H1 (cell line): ENCODE data around the gene COG7. TPM values are rescaled to one million over a fixed set of nuclear protein-coding genes. Genes with fewer than 3 reads are reported as not detected.

Source experiments
- ATF2 ChIP-seq: IDR thresholded peaks from 2 replicates; pipeline ENCODE4 v1.6.1; 2012; ENCODE audit warnings: low read length, inconsistent platforms
- ATF3 ChIP-seq: IDR thresholded peaks from 2 replicates; pipeline ENCODE4 v1.6.1; 2011; ENCODE audit warnings: low read depth, mild to moderate bottlenecking, low read length; ENCODE audit not compliant: insufficient read depth
- CHD7 ChIP-seq: fragments of 300-600 bp; sonication (generic); IDR thresholded peaks from 2 replicates; pipeline ENCODE4 v1.7.1; 2012; ENCODE audit warnings: low read length, moderate library complexity, mild to moderate bottlenecking, inconsistent platforms; ENCODE audit not compliant: insufficient replicate concordance
- CTCF ChIP-seq, 3 experiments: IDR thresholded peaks; 1 replicate in 2 of 3; 2 replicates in 1 of 3; pipeline versions ENCODE4 v1.5.1 to v1.6.1; 2011; ENCODE audit warnings: low read length in 3 of 3, mild to moderate bottlenecking in 3 of 3, inconsistent platforms in 2 of 3, low read depth in 1 of 3, moderate library complexity in 1 of 3; ENCODE audit not compliant: insufficient read depth in 1 of 3; ENCODE audit errors: control extremely low read depth in 1 of 3
- KDM1A ChIP-seq: fragments of 200-600, 300-600 bp; sonication (generic); IDR thresholded peaks from 2 replicates; pipeline ENCODE4 v1.7.1; 2016; ENCODE audit warnings: mild to moderate bottlenecking, low read length, borderline replicate concordance
- RXRA ChIP-seq: IDR thresholded peaks from 2 replicates; pipeline ENCODE4 v1.6.1; 2011; ENCODE audit warnings: low read depth, mild to moderate bottlenecking, low read length, moderate library complexity; ENCODE audit not compliant: insufficient read depth
- polyA plus RNA-seq, 7 experiments: library from polyadenylated mRNA; depleted of rRNA in 3 of 7; stranded (reverse) in 5 of 7; unstranded in 2 of 7; fragments of >200 nt in 5 of 7; fragments of 200-250 nt in 2 of 7; gene quantifications; 1 replicate in 5 of 7; 2 replicates in 1 of 7; 4 replicates in 1 of 7; pipeline versions ENCODE4 v1.2.1 to v1.2.3, GENCODE V29; 2011 to 2013; ENCODE audit warnings: missing spikeins in 2 of 7, mixed read lengths in 2 of 7
- total RNA-seq: library from RNA; stranded (reverse); fragmentation: NEBNext Ultra II Directional; extraction: Animal tissue kit (Norgen Biotek cat#: 25700); gene quantifications from 2 replicates; pipeline ENCODE4 v1.2.1, GENCODE V29; 2021

COG7 gene
- total and polyA plus RNA-seq, 2 of the 8 experiments (the other 6 are each of a cell fraction or from before 2014, with no cell fraction given) = 17.2 to 40.4 TPM

GRCh38 chr16:23485841-23486240 is 32.9 kb upstream of the COG7 start (continued):
- TF ChIP-seq CHD7 (no peak), ATF3 (no peak), RXRA (no peak), KDM1A (no peak), CTCF (IDR thresholded peaks at IDR 0.05; ENCODE audit: control extremely low read depth in 1 of 3, insufficient read depth in 1 of 3, low read depth in 1 of 3, low read length in 3 of 3) (no peak), ATF2 (no peak)
